NB4 (cell line): ENCODE results near the gene FBXO34.
A peak's percentile ranks its signal among the peaks of the same experiment; 100 is the strongest.

Experiments used
- DNase-seq: peaks from one replicate; pipeline ENCODE4 v3.0.0; 2010; ENCODE audit warnings: low read depth
- H3K4me3 ChIP-seq: one replicate; pipeline ENCODE4 v1.5.1; 2011; ENCODE audit warnings: mild to moderate bottlenecking, low read depth, low read length, moderate library complexity
- CTCF ChIP-seq: IDR thresholded peaks from one replicate; pipeline ENCODE4 v1.5.1; 2012; ENCODE audit warnings: low read depth, low read length
- MAX ChIP-seq: IDR thresholded peaks from 2 replicates; pipeline ENCODE4 v1.6.1; 2011; ENCODE audit warnings: low read depth, low read length
- MYC ChIP-seq: IDR thresholded peaks from 2 replicates; pipeline ENCODE4 v1.6.1; 2011; ENCODE audit warnings: low read depth, low read length
- POLR2A ChIP-seq: IDR thresholded peaks from 2 replicates; pipeline ENCODE4 v1.6.1; 2011; ENCODE audit warnings: mild to moderate bottlenecking; ENCODE audit not compliant: insufficient read length; ENCODE audit errors: extremely low read depth

FBXO34 gene

GRCh38 chr14:55297611-55298499, 26.6 kb downstream of the FBXO34 start:
- no peak for DNase-seq
- no peak for TF ChIP-seq MAX
- TF ChIP-seq MYC = no peak
- no peak for TF ChIP-seq CTCF
- TF ChIP-seq POLR2A = no peak
- H3K4me3 ChIP-seq = no peak overlapping the region

GRCh38 chr14:55298500-55298822, 27.2 kb downstream of the FBXO34 start:
- H3K4me3 ChIP-seq = no peak overlapping the region
- DNase-seq = no peak
- TF ChIP-seq POLR2A (no peak), MAX (no peak), CTCF (no peak), MYC (no peak)

- H3K4me3 ChIP-seq = no peak overlapping the region
- DNase-seq = peak; percentile 34
- TF ChIP-seq MYC (no peak), MAX (no peak), CTCF (no peak), POLR2A (no peak)
These were observed 30.4 kb downstream of the FBXO34 start for GRCh38 chr14:55301437-55302121.

- no peak overlapping the region for H3K4me3 ChIP-seq
- TF ChIP-seq POLR2A = no peak
- TF ChIP-seq MAX = no peak
- TF ChIP-seq CTCF = no peak
- no peak for TF ChIP-seq MYC
- DNase-seq = no peak
These were observed 31.3 kb downstream of the FBXO34 start for GRCh38 chr14:55302367-55303124.

- TF ChIP-seq POLR2A (no peak), MYC (no peak), CTCF (no peak), MAX (no peak)
- no peak for DNase-seq
- no peak overlapping the region for H3K4me3 ChIP-seq
These were observed 31.9 kb downstream of the FBXO34 start for GRCh38 chr14:55303125-55303499.
